Neural progenitor cell (in vitro differentiated cells): Measurements from ENCODE around the gene GPR149.
"Not testable (repeated sequence)": the region's sequence is repeated elsewhere in the genome, so short reads cannot be mapped to it uniquely, and the experiment has no call there.

ENCODE experiments used
- EZH2 ChIP-seq: fragments of 200-600 bp; sonication (generic); IDR thresholded peaks from 2 replicates; pipeline ENCODE4 v1.6.1; 2017; ENCODE audit warnings: antibody characterized with exemption, mild to moderate bottlenecking, moderate library complexity
- EZH2phosphoT487 ChIP-seq: fragments of 200-600 bp; sonication (generic); IDR thresholded peaks from 2 replicates; pipeline ENCODE4 v1.6.1; 2017; ENCODE audit warnings: antibody characterized with exemption
- TF ChIP-seq, protein P1 (sequence below): fragments of 200-600 bp; sonication (generic); IDR thresholded peaks from 2 replicates; pipeline ENCODE4 v1.5.1; 2017; ENCODE audit warnings: antibody characterized with exemption, mild to moderate bottlenecking

DNA sequence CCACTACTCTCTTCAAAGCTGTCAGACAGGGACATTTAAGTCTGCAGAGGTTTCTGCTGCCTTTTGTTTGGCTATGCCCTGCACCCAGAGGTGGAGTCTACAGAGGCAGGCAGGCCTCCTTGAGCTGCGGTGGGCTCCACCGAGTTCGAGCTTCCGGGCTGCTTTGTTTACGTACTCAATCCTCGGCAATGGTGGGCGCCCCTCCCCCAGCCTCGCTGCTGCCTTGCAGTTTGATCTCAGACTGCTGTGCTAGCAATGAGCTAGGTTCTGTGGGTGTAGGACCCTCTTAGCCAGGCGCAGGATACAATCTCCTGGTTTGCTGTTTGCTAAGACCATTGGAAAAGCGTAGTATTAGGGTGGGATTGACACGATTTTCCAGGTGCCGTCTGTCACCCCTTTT, 9.1 kb upstream of the GPR149 start:
- TF ChIP-seq, protein P1, sequence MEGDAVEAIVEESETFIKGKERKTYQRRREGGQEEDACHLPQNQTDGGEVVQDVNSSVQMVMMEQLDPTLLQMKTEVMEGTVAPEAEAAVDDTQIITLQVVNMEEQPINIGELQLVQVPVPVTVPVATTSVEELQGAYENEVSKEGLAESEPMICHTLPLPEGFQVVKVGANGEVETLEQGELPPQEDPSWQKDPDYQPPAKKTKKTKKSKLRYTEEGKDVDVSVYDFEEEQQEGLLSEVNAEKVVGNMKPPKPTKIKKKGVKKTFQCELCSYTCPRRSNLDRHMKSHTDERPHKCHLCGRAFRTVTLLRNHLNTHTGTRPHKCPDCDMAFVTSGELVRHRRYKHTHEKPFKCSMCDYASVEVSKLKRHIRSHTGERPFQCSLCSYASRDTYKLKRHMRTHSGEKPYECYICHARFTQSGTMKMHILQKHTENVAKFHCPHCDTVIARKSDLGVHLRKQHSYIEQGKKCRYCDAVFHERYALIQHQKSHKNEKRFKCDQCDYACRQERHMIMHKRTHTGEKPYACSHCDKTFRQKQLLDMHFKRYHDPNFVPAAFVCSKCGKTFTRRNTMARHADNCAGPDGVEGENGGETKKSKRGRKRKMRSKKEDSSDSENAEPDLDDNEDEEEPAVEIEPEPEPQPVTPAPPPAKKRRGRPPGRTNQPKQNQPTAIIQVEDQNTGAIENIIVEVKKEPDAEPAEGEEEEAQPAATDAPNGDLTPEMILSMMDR, result not testable (repeated sequence)
- not testable (repeated sequence) for TF ChIP-seq EZH2, EZH2phosphoT487
